Pancreas (tissue), 10 donors: ENCODE measurements around the gene PIAS2. TPM values are rescaled to one million over a fixed set of nuclear protein-coding genes. Genes with fewer than 3 reads are reported as not detected.
A peak's percentile ranks its signal among the peaks of the same experiment; 100 is the strongest.

Experiments
- ATAC-seq, 4 donors: fragments of 200-7000 bp; cut with Tn5 transposase; one replicate each; pipeline versions ENCODE4 v1.8.0 to v1.9.1; 2020; ENCODE audit warnings: mild to moderate bottlenecking in 4 of 4, moderate library complexity in 4 of 4
- DNase-seq, 6 donors: peaks; one replicate each; pipeline ENCODE4 v3.0.0-alpha.2; 2020
- FAIRE-seq: peaks from 2 replicates; lab custom pipeline; 2012; peaks lifted over from hg19 to GRCh38; lab: Jason Lieb, UNC
- H3K27ac ChIP-seq, 4 donors: fragments of 200-600 bp; sonication (generic); 1 replicate in 3 of 4; 2 replicates in 1 of 4; pipeline versions ENCODE4 v1.5.0 to v1.8.0; 2020
- H3K27me3 ChIP-seq, 4 donors: fragments of 200-600 bp; one replicate each; pipeline ENCODE4 v1.8.0; 2021
- H3K36me3 ChIP-seq, 3 donors: fragments of 200-600 bp; sonication (generic) in 1 of 3; one replicate each; pipeline versions ENCODE4 v1.5.0 to v1.8.0; 2020 to 2021
- H3K4me1 ChIP-seq, 3 donors: fragments of 200-600 bp; one replicate each; pipeline ENCODE4 v1.8.0; 2021
- H3K4me3 ChIP-seq, 4 donors: fragments of 200-600 bp; sonication (generic) in 2 of 4; one replicate each; pipeline versions ENCODE4 v1.5.0 to v1.8.0; 2020 to 2021
- H3K9me3 ChIP-seq, 4 donors: fragments of 200-600 bp; one replicate each; pipeline ENCODE4 v1.8.0; 2021
- WGBS, 2 donors: extraction: QIAGEN DNeasy Blood & Tissue Kit; methylation state at CpG; one replicate each; pipeline ENCODE4 v1.1.7; 2013; 5-methylcytosine and 5-hydroxymethylcytosine counted together
- intact Hi-C, 3 donors: fragments of 100-400 bp; cut with DNase I; formaldehyde crosslinking; loops; one replicate each; pipeline versions ENCODE4 v1.11.1 to v1.14.2; 2022
- polyA plus RNA-seq, 2 donors: library from polyadenylated mRNA; stranded (reverse); fragments of 200-250 nt; gene quantifications; one replicate each; pipeline ENCODE4 v1.2.3, GENCODE V29; 2013
- total RNA-seq, 6 donors: library from RNA; stranded (reverse); fragmentation: NEBNext Ultra II Directional in 4 of 6; extraction: Animal tissue kit (Norgen Biotek cat#: 25700) in 4 of 6; gene quantifications; one replicate each; pipeline versions ENCODE4 v1.2.1 to v1.2.4, GENCODE V29; 2021 to 2023
- TF ChIP-seq, protein P1 (sequence below), 4 donors: fragments of 200-600 bp; sonication (generic) in 3 of 4; IDR thresholded peaks; one replicate each; pipeline versions ENCODE4 v1.5.0 to v1.8.0; 2021; ENCODE audit warnings: antibody characterized with exemption in 4 of 4
- donor health status: healthy with polysubstance abuse.
- donor health status: DM: no; HTN: no; CAD: no; lungs with moderate emphysema.
- donor health status: DM: no; HTN: no; CAD: no.
- donor health status: control.
- donor health status: control.
- donor health status: Bipolar disorder and iron deficiency.
- donor health status: DM: yes; HTN: yes; CAD: no.
- donor health status: DM: no; HTN: no; CAD: no.
- donor health status: DM: no; HTN: no; CAD: no.
- donor health status: DM: yes; HTN: yes; CAD: no.

The PIAS2 gene
- total and polyA plus RNA-seq, 8 donors, result 2.8 to 17.6 (median 11.4) TPM

DNA sequence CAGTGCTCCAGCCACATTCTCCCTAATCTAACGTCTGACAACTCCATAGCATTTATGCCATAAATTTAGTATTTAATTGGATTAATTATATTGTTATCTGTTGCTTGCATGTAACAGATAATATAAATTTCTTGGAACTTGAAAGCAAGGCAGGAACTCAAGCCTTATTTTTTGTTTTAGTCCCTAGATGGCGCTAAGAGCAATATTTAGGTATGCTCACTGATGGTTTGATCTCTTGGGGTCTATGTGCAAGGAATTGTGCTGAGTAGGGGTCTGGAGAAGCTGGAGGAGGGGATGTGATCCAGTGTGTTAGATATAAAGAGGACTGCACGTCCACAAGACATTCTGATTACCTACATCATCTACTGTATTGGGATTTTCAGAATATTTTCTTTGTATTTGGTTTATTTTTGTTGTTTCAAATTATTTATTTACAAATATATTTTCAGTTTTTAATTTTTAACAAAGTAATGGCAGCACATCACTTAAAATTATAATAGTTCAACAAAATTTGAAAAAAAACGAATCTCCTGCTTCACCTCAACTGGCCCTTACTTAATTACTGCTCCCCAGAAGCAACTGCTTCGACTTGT is 32.9 kb upstream of the PIAS2 start:
- DNase-seq (no peak), FAIRE-seq (no peak), ATAC-seq (no peak)
- H3K9me3 ChIP-seq, result no peaks in the 10 kb centered on the region
- no peaks in the 10 kb centered on the region for H3K27me3 ChIP-seq
- H3K4me1 ChIP-seq, result no peaks in the 10 kb centered on the region
- H3K27ac ChIP-seq, result no peak overlapping the region
- 52 to 59% methylated on average over 5 of the region's 5 CpGs for WGBS, 2 donors
- no peaks in the 10 kb centered on the region for H3K36me3 ChIP-seq
- TF ChIP-seq, protein P1, sequence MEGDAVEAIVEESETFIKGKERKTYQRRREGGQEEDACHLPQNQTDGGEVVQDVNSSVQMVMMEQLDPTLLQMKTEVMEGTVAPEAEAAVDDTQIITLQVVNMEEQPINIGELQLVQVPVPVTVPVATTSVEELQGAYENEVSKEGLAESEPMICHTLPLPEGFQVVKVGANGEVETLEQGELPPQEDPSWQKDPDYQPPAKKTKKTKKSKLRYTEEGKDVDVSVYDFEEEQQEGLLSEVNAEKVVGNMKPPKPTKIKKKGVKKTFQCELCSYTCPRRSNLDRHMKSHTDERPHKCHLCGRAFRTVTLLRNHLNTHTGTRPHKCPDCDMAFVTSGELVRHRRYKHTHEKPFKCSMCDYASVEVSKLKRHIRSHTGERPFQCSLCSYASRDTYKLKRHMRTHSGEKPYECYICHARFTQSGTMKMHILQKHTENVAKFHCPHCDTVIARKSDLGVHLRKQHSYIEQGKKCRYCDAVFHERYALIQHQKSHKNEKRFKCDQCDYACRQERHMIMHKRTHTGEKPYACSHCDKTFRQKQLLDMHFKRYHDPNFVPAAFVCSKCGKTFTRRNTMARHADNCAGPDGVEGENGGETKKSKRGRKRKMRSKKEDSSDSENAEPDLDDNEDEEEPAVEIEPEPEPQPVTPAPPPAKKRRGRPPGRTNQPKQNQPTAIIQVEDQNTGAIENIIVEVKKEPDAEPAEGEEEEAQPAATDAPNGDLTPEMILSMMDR (IDR thresholded peaks at IDR 0.05), result peak in 2 of 4 donors; percentile 9 to 21
- no peak overlapping the region for H3K4me3 ChIP-seq
- intact Hi-C loops, result no loop called here

DNA sequence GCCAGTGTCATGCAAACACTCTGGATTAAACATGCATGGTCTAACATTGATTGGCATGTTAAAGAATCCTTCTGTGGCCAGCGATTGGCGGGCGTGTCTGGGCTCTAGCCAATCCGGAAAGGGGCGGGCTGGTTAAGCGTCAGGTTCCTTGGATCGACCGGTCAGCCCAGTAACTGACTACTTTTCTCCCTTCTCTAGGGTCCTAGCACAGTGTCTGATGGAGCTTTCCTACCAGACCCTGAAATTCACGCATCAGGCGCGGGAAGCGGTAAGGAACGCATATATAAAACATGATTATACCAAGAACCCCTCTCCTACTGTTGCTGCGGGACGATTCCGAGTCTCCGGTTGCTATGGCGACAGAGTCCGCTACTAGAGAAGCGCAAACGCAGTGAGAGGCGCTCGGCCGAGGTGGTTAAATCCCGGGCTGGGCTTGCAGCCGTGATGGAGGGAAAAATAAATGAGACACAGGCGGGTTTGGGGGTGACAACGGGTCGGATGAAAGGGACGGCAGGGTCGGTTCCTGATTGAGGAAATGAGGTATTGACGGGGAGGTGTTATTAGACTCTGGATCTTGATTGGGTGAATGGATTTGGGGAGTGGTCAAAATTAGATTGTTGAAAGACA is 29.5 kb upstream of the PIAS2 start:
- intact Hi-C loops, result no loop called here
- H3K4me1 ChIP-seq, result no peaks in the 10 kb centered on the region
- FAIRE-seq, result no peak
- DNase-seq, result peak; percentile 77 to 89 (median 82)
- no peaks in the 10 kb centered on the region for H3K36me3 ChIP-seq
- WGBS, 2 donors, result 9 to 11% methylated on average over 32 of the region's 32 CpGs
- no peak overlapping the region for H3K27ac ChIP-seq
- TF ChIP-seq, protein P1 (IDR thresholded peaks at IDR 0.05), result no peak
- no peaks in the 10 kb centered on the region for H3K27me3 ChIP-seq
- no peaks in the 10 kb centered on the region for H3K9me3 ChIP-seq
- peak overlapping the region; percentile 9 to 48 (median 23) for H3K4me3 ChIP-seq
- peak; percentile 99 to 100 (median 100) for ATAC-seq

DNA sequence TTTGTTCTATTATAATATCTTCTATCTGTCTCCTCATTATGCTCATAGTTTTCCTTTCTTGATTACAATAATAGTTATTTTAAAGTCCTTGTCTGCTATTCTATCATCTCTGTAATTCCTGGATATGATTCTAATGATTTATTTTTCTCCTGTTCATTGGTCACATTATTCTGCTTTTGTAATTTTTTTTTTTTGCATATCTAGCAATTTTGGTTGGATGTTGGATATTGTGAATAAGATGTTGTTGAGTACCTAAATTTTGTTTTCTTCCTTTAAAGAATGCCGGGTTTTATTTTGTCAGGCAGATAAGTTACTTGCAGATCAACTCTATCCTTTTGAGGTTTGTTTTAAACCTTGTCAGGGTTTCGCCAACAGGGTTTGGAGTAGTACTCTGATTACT is 25.3 kb upstream of the PIAS2 start:
- H3K4me3 ChIP-seq, result no peak overlapping the region
- H3K36me3 ChIP-seq, result no peaks in the 10 kb centered on the region
- intact Hi-C loops, result no loop called here
- ATAC-seq, result no peak
- no peaks in the 10 kb centered on the region for H3K27me3 ChIP-seq
- no peak for FAIRE-seq
- no peak for DNase-seq
- H3K4me1 ChIP-seq, result no peaks in the 10 kb centered on the region
- TF ChIP-seq, protein P1 (IDR thresholded peaks at IDR 0.05), result no peak
- 88 to 97% methylated on average over 2 of the region's 2 CpGs for WGBS, 2 donors
- H3K27ac ChIP-seq, result no peak overlapping the region
- no peaks in the 10 kb centered on the region for H3K9me3 ChIP-seq

DNA sequence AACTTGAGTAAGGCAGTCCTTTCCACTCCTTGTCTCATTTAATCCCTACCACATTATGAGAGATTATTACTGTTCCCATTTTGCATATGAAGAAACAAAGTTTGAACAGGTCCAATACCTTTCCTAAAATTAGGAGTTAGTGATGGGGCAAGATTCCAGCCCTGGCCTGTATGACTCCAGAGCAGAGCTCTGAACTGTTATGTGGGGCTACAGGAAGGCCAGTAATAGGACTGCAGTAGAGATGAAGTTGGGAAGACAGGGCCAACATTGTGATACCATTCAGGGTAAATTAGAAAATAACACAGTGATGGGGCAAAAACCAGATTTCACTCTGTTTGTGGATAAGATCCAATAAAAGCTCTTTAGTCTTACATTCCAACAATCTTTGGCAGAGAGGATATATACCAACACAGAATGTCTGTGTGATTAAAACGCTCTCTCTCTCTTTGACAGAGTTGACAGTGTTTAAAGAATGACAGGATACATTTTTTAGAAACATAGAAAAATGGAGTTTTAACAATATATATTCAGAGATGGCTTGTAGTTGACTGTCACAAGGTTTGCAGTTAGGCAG is 22.8 kb upstream of the PIAS2 start:
- intact Hi-C loops, result no loop called here
- Histone ChIP-seq H3K9me3 (no peaks in the 10 kb centered on the region), H3K4me1 (no peaks in the 10 kb centered on the region), H3K27ac (no peak overlapping the region), H3K36me3 (no peaks in the 10 kb centered on the region), H3K27me3 (no peaks in the 10 kb centered on the region), H3K4me3 (no peak overlapping the region)
- no peak for DNase-seq
- 51 to 59% methylated on average over 1 of the region's 1 CpG for WGBS, 2 donors
- no peak for FAIRE-seq
- TF ChIP-seq, protein P1 (IDR thresholded peaks at IDR 0.05), result no peak
- no peak for ATAC-seq
